ENCODE measurements around the gene KDM2B.

- TF ChIP-seq REST (IDR thresholded peaks at IDR 0.05; ENCODE audit: unreplicated experiment): no peak
- TF ChIP-seq CTCF (conservative IDR thresholded peaks at IDR 0.05; ENCODE audit: low read depth in 2 of 2): no peak
- no peak for TF ChIP-seq POLR2AphosphoS5 (IDR thresholded peaks at IDR 0.05; ENCODE audit: low read depth)
- no peak for TF ChIP-seq ZNF114 (CRISPR knock-in tag; IDR thresholded peaks at IDR 0.05)
- no peak for TF ChIP-seq EZH2phosphoT487 (IDR thresholded peaks at IDR 0.05; ENCODE audit: unreplicated experiment)
- no peak for TF ChIP-seq EZH2 (IDR thresholded peaks at IDR 0.05; ENCODE audit: low read depth, unreplicated experiment)
- no peak for TF ChIP-seq ZNF331 (CRISPR knock-in tag; IDR thresholded peaks at IDR 0.05; ENCODE audit: low read depth)
These were observed 71.5 kb downstream of the KDM2B start for GRCh38 chr12:121509339-121509738.

Data from GM23338 (cell line).